Activated T-cell treated with anti-CD3 and anti-CD28 coated beads, Interleukin-2, amount 50 U/mL, for 4 hours (primary cell): ENCODE results near the gene ARHGEF37. TPM values are rescaled to one million over a fixed set of nuclear protein-coding genes. Genes with fewer than 3 reads are reported as not detected.
"Not testable (repeated sequence)": the region's sequence is repeated elsewhere in the genome, so short reads cannot be mapped to it uniquely, and the experiment has no call there.

ENCODE experiments used
- ATAC-seq, 2 donors: fragments of 200-7000 bp; cut with Tn5 transposase; one replicate each; pipeline ENCODE4 v1.10.0; 2021
- DNase-seq: peaks from one replicate; pipeline ENCODE4 v3.0.0-alpha.2; 2020
- H3K27me3 Mint-ChIP-seq: one replicate; pipeline ENCODE4 v1.8.0; 2021; ENCODE audit warnings: low read depth, mixed read lengths
- H3K36me3 Mint-ChIP-seq: one replicate; pipeline ENCODE4 v1.8.0; 2022; ENCODE audit warnings: mixed read lengths; ENCODE audit not compliant: insufficient read depth
- H3K4me1 Mint-ChIP-seq: one replicate; pipeline ENCODE4 v1.8.0; 2021; ENCODE audit warnings: low read depth, mixed read lengths
- H3K4me3 Mint-ChIP-seq: one replicate; pipeline ENCODE4 v1.8.0; 2021; ENCODE audit warnings: mild to moderate bottlenecking, moderate library complexity, mixed read lengths
- H3K9me3 Mint-ChIP-seq: one replicate; pipeline ENCODE4 v1.8.0; 2021; ENCODE audit warnings: mixed read lengths
- total RNA-seq, 3 donors: library from RNA; stranded (reverse); gene quantifications; one replicate each; pipeline ENCODE4 v1.2.1, GENCODE V29; 2021

ARHGEF37 gene
- total RNA-seq = under 1 TPM; 0.08 to 0.53 (median 0.52) TPM

GRCh38 chr5:149581192-149581861 is at the start of gene ARHGEF37:
ARHGEF37 (plus strand) TSS chr5:149581498; CDS start chr5:149597770, 16,272 bp downstream.
- Mint-ChIP-seq H3K4me3 (peak within 1 kb of the TSS; percentile 75), H3K4me1 (peaks cover 7% of the 10 kb centered on the region), H3K27me3 (peaks cover 5% of the 10 kb centered on the region), H3K36me3 (no peaks in the 10 kb centered on the region), H3K9me3 (no peaks in the 10 kb centered on the region)
- DNase-seq (peak; percentile 44), ATAC-seq (peak; percentile 84 to 85)

GRCh38 chr5:149532413-149532812 is 48.9 kb upstream of the ARHGEF37 start:
- peaks cover 26% of the 10 kb centered on the region for H3K36me3 Mint-ChIP-seq
- DNase-seq (no peak), ATAC-seq (no peak)
- H3K4me1 Mint-ChIP-seq = peaks cover 83% of the 10 kb centered on the region
- H3K4me3 Mint-ChIP-seq = no peak overlapping the region
- H3K9me3 Mint-ChIP-seq = no peaks in the 10 kb centered on the region
- no peaks in the 10 kb centered on the region for H3K27me3 Mint-ChIP-seq

- not testable (repeated sequence) for H3K27me3 Mint-ChIP-seq, H3K9me3 Mint-ChIP-seq, ATAC-seq, H3K4me3 Mint-ChIP-seq, DNase-seq
- peaks cover 25% of the 10 kb centered on the region for H3K36me3 Mint-ChIP-seq
- peaks cover 71% of the 10 kb centered on the region for H3K4me1 Mint-ChIP-seq
These were observed 45.5 kb upstream of the ARHGEF37 start for GRCh38 chr5:149535787-149536186.

GRCh38 chr5:149537374-149537975 is 43.8 kb upstream of the ARHGEF37 start:
- no peak for DNase-seq
- H3K9me3 Mint-ChIP-seq = no peaks in the 10 kb centered on the region
- peaks cover 30% of the 10 kb centered on the region for H3K36me3 Mint-ChIP-seq
- H3K4me1 Mint-ChIP-seq = peaks cover 67% of the 10 kb centered on the region
- H3K27me3 Mint-ChIP-seq = no peaks in the 10 kb centered on the region
- no peak for ATAC-seq
- no peak overlapping the region for H3K4me3 Mint-ChIP-seq

GRCh38 chr5:149540089-149540488 is 41.2 kb upstream of the ARHGEF37 start:
- H3K4me1 Mint-ChIP-seq = peaks cover 61% of the 10 kb centered on the region
- ATAC-seq (peak; percentile 10 to 55), DNase-seq (no peak)
- H3K9me3 Mint-ChIP-seq = no peaks in the 10 kb centered on the region
- H3K36me3 Mint-ChIP-seq = peaks cover 20% of the 10 kb centered on the region
- H3K4me3 Mint-ChIP-seq = peak overlapping the region; percentile 55
- H3K27me3 Mint-ChIP-seq = no peaks in the 10 kb centered on the region

- no peak for ATAC-seq
- Mint-ChIP-seq H3K4me1 (peaks cover 64% of the 10 kb centered on the region), H3K9me3 (no peaks in the 10 kb centered on the region), H3K27me3 (no peaks in the 10 kb centered on the region), H3K36me3 (peaks cover 29% of the 10 kb centered on the region), H3K4me3 (no peak overlapping the region)
- no peak for DNase-seq
These were observed 39.4 kb upstream of the ARHGEF37 start for GRCh38 chr5:149541893-149542292.

- Mint-ChIP-seq H3K36me3 (peaks cover 33% of the 10 kb centered on the region), H3K4me3 (no peak overlapping the region), H3K27me3 (no peaks in the 10 kb centered on the region), H3K4me1 (peaks cover 70% of the 10 kb centered on the region), H3K9me3 (no peaks in the 10 kb centered on the region)
- ATAC-seq (no peak), DNase-seq (no peak)
These were observed 37.8 kb upstream of the ARHGEF37 start for GRCh38 chr5:149543361-149544027.

GRCh38 chr5:149544028-149544420 is 37.3 kb upstream of the ARHGEF37 start:
- Mint-ChIP-seq H3K9me3 (no peaks in the 10 kb centered on the region), H3K4me3 (no peak overlapping the region), H3K27me3 (no peaks in the 10 kb centered on the region), H3K4me1 (peaks cover 74% of the 10 kb centered on the region), H3K36me3 (peaks cover 37% of the 10 kb centered on the region)
- ATAC-seq (no peak), DNase-seq (no peak)

- peaks cover 67% of the 10 kb centered on the region for H3K4me1 Mint-ChIP-seq
- H3K36me3 Mint-ChIP-seq = peaks cover 47% of the 10 kb centered on the region
These were observed 36.0 kb upstream of the ARHGEF37 start for GRCh38 chr5:149545327-149545726.

GRCh38 chr5:149546974-149547373 is 34.3 kb upstream of the ARHGEF37 start:
- no peaks in the 10 kb centered on the region for H3K27me3 Mint-ChIP-seq
- DNase-seq (no peak), ATAC-seq (no peak)
- no peaks in the 10 kb centered on the region for H3K9me3 Mint-ChIP-seq
- peaks cover 47% of the 10 kb centered on the region for H3K36me3 Mint-ChIP-seq
- H3K4me3 Mint-ChIP-seq = peak overlapping the region; percentile 65
- H3K4me1 Mint-ChIP-seq = peaks cover 60% of the 10 kb centered on the region

More at GRCh38 chr5:149545327-149545726, 36.0 kb upstream of the ARHGEF37 start:
- no peaks in the 10 kb centered on the region for H3K27me3 Mint-ChIP-seq
- no peaks in the 10 kb centered on the region for H3K9me3 Mint-ChIP-seq
- DNase-seq (no peak), ATAC-seq (no peak)
- no peak overlapping the region for H3K4me3 Mint-ChIP-seq

GRCh38 chr5:149549461-149550267 is 31.6 kb upstream of the ARHGEF37 start:
- peak in 1 of 2 donors; percentile 4 for ATAC-seq
- H3K4me1 Mint-ChIP-seq = peaks cover 46% of the 10 kb centered on the region
- H3K27me3 Mint-ChIP-seq = no peaks in the 10 kb centered on the region
- H3K36me3 Mint-ChIP-seq = peaks cover 40% of the 10 kb centered on the region
- H3K9me3 Mint-ChIP-seq = no peaks in the 10 kb centered on the region
- H3K4me3 Mint-ChIP-seq = peak overlapping the region; percentile 99
- DNase-seq = peak; percentile 9

GRCh38 chr5:149550268-149550583 is 31.1 kb upstream of the ARHGEF37 start:
- peak overlapping the region; percentile 99 for H3K4me3 Mint-ChIP-seq
- ATAC-seq (no peak), DNase-seq (no peak)
- peaks cover 41% of the 10 kb centered on the region for H3K4me1 Mint-ChIP-seq
- H3K36me3 Mint-ChIP-seq = peaks cover 40% of the 10 kb centered on the region
- no peaks in the 10 kb centered on the region for H3K27me3 Mint-ChIP-seq
- no peaks in the 10 kb centered on the region for H3K9me3 Mint-ChIP-seq

- peaks cover 37% of the 10 kb centered on the region for H3K36me3 Mint-ChIP-seq
- ATAC-seq = peak; percentile 4 to 6
- no peaks in the 10 kb centered on the region for H3K9me3 Mint-ChIP-seq
- H3K27me3 Mint-ChIP-seq = no peaks in the 10 kb centered on the region
- H3K4me1 Mint-ChIP-seq = peaks cover 37% of the 10 kb centered on the region
- no peak for DNase-seq
- H3K4me3 Mint-ChIP-seq = peak overlapping the region; percentile 99
These were observed 30.6 kb upstream of the ARHGEF37 start for GRCh38 chr5:149550594-149551226.
